ENCODE data around the gene GMDS.

GRCh38 chr6:2081155-2082138 lies 164.0 kb downstream of the GMDS start:
- no peak for TF ChIP-seq POLR2A (IDR thresholded peaks at IDR 0.05; ENCODE audit: low read depth, low read length)
- TF ChIP-seq TAF1 (IDR thresholded peaks at IDR 0.05; ENCODE audit: borderline replicate concordance, low read depth, low read length), result no peak
- no peak for TF ChIP-seq POLR2AphosphoS5 (IDR thresholded peaks at IDR 0.05; ENCODE audit: low read depth, low read length)

Data from GM12892 (cell line).